Raji (cell line): ENCODE measurements around the gene NUDT19.

Experiments used
- POLR2A ChIP-seq: IDR thresholded peaks from 2 replicates; pipeline ENCODE4 v1.6.1; 2011; ENCODE audit warnings: low read depth, low read length, control low read depth; ENCODE audit not compliant: insufficient read depth

Gene NUDT19

DNA sequence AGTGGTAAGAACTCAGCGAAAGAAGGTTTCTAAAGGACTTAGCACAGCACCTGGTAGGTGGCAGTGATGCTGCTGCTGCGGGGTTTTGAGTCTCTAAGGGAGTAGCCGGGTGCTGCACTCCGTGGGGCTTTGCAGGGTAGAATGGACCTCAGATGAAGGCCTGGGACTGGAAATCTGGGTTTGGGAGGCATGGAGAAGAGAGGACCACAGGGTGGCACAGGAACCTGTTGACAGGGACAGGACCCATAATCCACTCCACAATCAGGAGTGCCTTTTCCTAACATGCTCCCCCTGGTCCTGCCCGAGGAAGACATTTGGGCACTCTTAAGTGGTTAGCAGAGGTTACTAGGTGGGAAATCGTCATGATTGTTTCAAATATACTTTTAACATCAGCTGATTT is 57.7 kb downstream of the NUDT19 start:
- TF ChIP-seq POLR2A, result no peak

DNA sequence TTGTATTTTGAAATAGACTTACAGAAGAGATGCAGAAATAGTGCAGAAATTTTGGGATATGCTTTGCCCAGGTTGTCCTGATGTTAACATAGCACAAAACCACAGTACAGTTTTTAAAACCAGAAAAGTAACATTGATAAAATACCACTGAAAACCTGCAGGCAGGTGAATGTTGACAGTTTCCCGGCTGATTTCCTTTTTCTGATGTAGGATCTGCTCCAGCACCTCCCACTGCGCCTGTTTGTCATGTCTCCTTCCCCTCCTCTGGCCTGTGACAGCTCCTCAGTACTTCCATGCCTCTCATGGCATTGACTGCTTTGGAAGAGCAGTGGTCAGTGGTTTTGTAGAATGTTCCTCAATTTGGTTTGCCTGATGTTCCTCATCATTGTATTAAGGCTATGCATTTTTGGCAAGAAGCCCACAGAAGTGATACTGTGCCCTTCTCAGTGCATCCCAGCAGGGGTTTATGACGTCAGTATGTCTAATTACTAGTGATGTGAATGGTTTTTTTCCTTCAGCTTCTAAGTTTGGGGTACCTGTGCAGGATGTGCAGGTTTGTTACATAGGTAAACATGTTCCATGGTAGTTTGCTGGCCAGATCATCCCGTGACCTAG is 58.9 kb downstream of the NUDT19 start:
- TF ChIP-seq POLR2A, result no peak

DNA sequence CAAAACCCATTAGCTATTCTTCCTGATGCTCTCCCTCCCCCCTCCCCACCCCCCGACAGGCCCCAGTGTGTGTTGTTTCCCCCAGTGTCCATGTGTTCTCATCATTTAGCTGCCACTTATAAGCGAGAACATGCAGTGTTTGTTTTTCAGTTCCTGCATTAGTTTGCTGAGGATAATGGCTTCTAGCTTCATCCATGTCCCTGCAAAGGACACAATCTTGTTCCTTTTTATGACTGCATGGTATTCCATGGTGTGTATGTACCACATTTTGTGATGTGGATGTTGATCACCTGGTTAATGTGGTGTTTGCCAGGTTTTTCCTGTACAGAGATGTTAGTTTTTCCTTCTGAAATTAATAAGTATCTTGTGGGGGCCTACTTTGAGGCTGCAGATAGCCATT is 59.4 kb downstream of the NUDT19 start:
- TF ChIP-seq POLR2A, result no peak

DNA sequence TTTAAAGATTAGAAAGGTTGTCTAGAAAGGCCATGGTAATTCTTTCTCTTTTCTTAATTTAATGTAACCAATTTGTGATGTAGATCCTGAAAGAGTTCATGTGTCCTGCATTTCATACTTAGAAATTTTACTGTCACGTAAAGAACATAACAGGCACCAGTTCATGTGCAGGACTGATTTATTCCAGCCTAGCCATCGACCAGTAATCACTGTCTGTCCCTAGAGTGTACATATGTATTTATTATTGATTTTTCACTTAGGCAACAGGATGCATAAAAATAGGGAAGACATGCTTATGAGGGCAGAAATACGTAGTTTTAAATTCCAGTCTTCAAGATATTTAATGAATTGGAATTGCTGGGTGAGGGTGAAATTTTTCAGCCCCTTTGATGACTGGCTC is 65.6 kb downstream of the NUDT19 start:
- no peak for TF ChIP-seq POLR2A
